Neural cell (in vitro differentiated cells): ENCODE measurements around the gene ROCK1.

Experiments used
- EZH2 ChIP-seq: fragments of 200-600, 300-800 bp; shearing (Covaris generic), sonication (generic); IDR thresholded peaks from 2 replicates; pipeline ENCODE4 v1.6.1; 2014; ENCODE audit warnings: antibody characterized with exemption, low read length, borderline replicate concordance, mild to moderate bottlenecking; ENCODE audit not compliant: insufficient read depth, poor library complexity, severe bottlenecking
- POLR2AphosphoS5 ChIP-seq: IDR thresholded peaks from 2 replicates; pipeline ENCODE4 v1.6.1; 2012
- TF ChIP-seq, protein P1 (sequence below): fragments of 450-650 bp; IDR thresholded peaks from 2 replicates; pipeline ENCODE4 v1.5.1; 2014; ENCODE audit warnings: antibody characterized with exemption, mild to moderate bottlenecking, moderate library complexity; ENCODE audit not compliant: poor library complexity, severe bottlenecking

DNA sequence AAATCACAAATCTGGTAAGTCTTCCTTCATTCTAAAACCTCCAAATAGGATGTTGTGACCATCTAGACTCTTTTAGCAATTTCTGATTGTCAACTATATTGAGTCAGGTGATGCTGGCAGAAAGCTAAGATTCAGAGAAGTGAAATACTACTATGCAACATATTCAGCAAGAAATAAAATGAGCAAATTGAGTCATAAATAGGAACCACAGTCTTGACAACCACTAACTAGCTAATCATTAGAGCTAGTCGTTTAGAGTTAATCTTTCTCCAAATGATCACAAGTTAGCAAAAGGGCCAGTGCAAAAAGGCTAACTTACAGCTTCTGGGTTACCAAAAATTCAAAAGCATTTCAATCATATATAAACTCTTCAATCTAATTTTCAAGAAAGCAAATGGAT, 54.5 kb downstream of the ROCK1 start:
- TF ChIP-seq, protein P1, sequence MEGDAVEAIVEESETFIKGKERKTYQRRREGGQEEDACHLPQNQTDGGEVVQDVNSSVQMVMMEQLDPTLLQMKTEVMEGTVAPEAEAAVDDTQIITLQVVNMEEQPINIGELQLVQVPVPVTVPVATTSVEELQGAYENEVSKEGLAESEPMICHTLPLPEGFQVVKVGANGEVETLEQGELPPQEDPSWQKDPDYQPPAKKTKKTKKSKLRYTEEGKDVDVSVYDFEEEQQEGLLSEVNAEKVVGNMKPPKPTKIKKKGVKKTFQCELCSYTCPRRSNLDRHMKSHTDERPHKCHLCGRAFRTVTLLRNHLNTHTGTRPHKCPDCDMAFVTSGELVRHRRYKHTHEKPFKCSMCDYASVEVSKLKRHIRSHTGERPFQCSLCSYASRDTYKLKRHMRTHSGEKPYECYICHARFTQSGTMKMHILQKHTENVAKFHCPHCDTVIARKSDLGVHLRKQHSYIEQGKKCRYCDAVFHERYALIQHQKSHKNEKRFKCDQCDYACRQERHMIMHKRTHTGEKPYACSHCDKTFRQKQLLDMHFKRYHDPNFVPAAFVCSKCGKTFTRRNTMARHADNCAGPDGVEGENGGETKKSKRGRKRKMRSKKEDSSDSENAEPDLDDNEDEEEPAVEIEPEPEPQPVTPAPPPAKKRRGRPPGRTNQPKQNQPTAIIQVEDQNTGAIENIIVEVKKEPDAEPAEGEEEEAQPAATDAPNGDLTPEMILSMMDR, result no peak
- TF ChIP-seq POLR2AphosphoS5 (no peak), EZH2 (no peak)
